OCI-LY1 (cell line): ENCODE measurements around the gene CNTFR.

Source experiments
- H2AFZ ChIP-seq: fragments of 200-600 bp; sonication (generic), shearing (Covaris generic); 2 replicates; pipeline ENCODE4 v1.6.0; 2014; ENCODE audit warnings: antibody characterized with exemption, mild to moderate bottlenecking, low read length
- H3F3A ChIP-seq: fragments of 200-600 bp; sonication (generic), shearing (Covaris generic); 2 replicates; pipeline ENCODE4 v1.6.0; 2014; ENCODE audit warnings: mild to moderate bottlenecking, antibody characterized with exemption, low read length, moderate library complexity; ENCODE audit not compliant: insufficient read depth
- H3K27ac ChIP-seq: fragments of 200-600 bp; sonication (generic); 2 replicates; pipeline ENCODE4 v1.5.1; 2014; ENCODE audit warnings: low read length, mixed run types, mild to moderate bottlenecking, low read depth; ENCODE audit not compliant: poor library complexity, severe bottlenecking
- H3K27me3 ChIP-seq: fragments of 200-600 bp; sonication (generic); 2 replicates; pipeline ENCODE4 v1.6.0; 2014; ENCODE audit warnings: antibody characterized with exemption, mild to moderate bottlenecking, low read length, moderate library complexity; ENCODE audit not compliant: insufficient read depth
- H3K36me3 ChIP-seq: fragments of 200-600 bp; sonication (generic); 2 replicates; pipeline ENCODE4 v1.6.1; 2014; ENCODE audit warnings: mild to moderate bottlenecking, antibody characterized with exemption, low read length, moderate library complexity, mixed read lengths; ENCODE audit not compliant: insufficient read depth
- H3K4me1 ChIP-seq: fragments of 200-600 bp; sonication (generic); 2 replicates; pipeline ENCODE4 v1.5.1; 2014; ENCODE audit warnings: mild to moderate bottlenecking, low read length, moderate library complexity; ENCODE audit not compliant: insufficient read depth, severe bottlenecking
- H3K4me2 ChIP-seq: fragments of 200-600 bp; sonication (generic), shearing (Covaris generic); 2 replicates; pipeline ENCODE4 v1.6.1; 2014; ENCODE audit warnings: low read length
- H3K4me3 ChIP-seq: fragments of 200-600 bp; sonication (generic); 2 replicates; pipeline ENCODE4 v1.5.1; 2014; ENCODE audit warnings: low read length, low read depth, mild to moderate bottlenecking, mixed read lengths; ENCODE audit not compliant: poor library complexity, severe bottlenecking
- H3K79me2 ChIP-seq: fragments of 200-600 bp; shearing (Covaris generic); 2 replicates; pipeline ENCODE4 v1.6.1; 2016; ENCODE audit warnings: mixed run types, low read length, mixed read lengths; ENCODE audit not compliant: insufficient read depth
- H3K9ac ChIP-seq: fragments of 200-600 bp; sonication (generic), shearing (Covaris generic); 2 replicates; pipeline ENCODE4 v1.6.1; 2014; ENCODE audit warnings: mild to moderate bottlenecking, low read length, mixed read lengths
- H3K9me2 ChIP-seq: fragments of 200-600 bp; sonication (generic), shearing (Covaris generic); 2 replicates; pipeline ENCODE4 v1.6.1; 2014; ENCODE audit warnings: low read depth, mild to moderate bottlenecking, low read length, mixed read lengths
- H3K9me3 ChIP-seq: fragments of 200-600 bp; shearing (Covaris generic); 2 replicates; pipeline ENCODE4 v1.6.1; 2014; ENCODE audit warnings: low read length, mixed read lengths
- H4K20me1 ChIP-seq: fragments of 200-600 bp; sonication (generic), shearing (Covaris generic); 2 replicates; pipeline ENCODE4 v1.6.0; 2016; ENCODE audit warnings: mild to moderate bottlenecking, low read length; ENCODE audit not compliant: insufficient read depth
- EZH2 ChIP-seq: fragments of 200-600 bp; sonication (generic), shearing (Covaris generic); IDR thresholded peaks from 2 replicates; pipeline ENCODE4 v1.8.0; 2017; ENCODE audit warnings: borderline replicate concordance, mixed run types, mild to moderate bottlenecking, antibody characterized with exemption, low read length, moderate library complexity, mixed read lengths
- TF ChIP-seq, protein P1 (sequence below): fragments of 200-600 bp; sonication (generic), shearing (Covaris generic); IDR thresholded peaks from 2 replicates; pipeline ENCODE4 v1.5.1; 2017; ENCODE audit warnings: mild to moderate bottlenecking, antibody characterized with exemption, low read length, moderate library complexity, mixed read lengths

Gene CNTFR

GRCh38 chr9:34570809-34571480, 18.6 kb downstream of the CNTFR start:
- Histone ChIP-seq H3K9me2 (no peaks in the 10 kb centered on the region), H3K9me3 (no peaks in the 10 kb centered on the region), H3K4me3 (no peak overlapping the region), H3K4me2 (no peak overlapping the region), H3K4me1 (no peaks in the 10 kb centered on the region), H2AFZ (no peak overlapping the region), H3K36me3 (no peaks in the 10 kb centered on the region), H4K20me1 (no peaks in the 10 kb centered on the region), H3K27ac (no peak overlapping the region), H3F3A (no peaks in the 10 kb centered on the region), H3K79me2 (no peaks in the 10 kb centered on the region), H3K9ac (no peak overlapping the region), H3K27me3 (peaks cover 14% of the 10 kb centered on the region)
- TF ChIP-seq, protein P1, sequence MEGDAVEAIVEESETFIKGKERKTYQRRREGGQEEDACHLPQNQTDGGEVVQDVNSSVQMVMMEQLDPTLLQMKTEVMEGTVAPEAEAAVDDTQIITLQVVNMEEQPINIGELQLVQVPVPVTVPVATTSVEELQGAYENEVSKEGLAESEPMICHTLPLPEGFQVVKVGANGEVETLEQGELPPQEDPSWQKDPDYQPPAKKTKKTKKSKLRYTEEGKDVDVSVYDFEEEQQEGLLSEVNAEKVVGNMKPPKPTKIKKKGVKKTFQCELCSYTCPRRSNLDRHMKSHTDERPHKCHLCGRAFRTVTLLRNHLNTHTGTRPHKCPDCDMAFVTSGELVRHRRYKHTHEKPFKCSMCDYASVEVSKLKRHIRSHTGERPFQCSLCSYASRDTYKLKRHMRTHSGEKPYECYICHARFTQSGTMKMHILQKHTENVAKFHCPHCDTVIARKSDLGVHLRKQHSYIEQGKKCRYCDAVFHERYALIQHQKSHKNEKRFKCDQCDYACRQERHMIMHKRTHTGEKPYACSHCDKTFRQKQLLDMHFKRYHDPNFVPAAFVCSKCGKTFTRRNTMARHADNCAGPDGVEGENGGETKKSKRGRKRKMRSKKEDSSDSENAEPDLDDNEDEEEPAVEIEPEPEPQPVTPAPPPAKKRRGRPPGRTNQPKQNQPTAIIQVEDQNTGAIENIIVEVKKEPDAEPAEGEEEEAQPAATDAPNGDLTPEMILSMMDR: no peak
- no peak for TF ChIP-seq EZH2

GRCh38 chr9:34570376-34570775, 19.1 kb downstream of the CNTFR start:
- Histone ChIP-seq H3K9me3 (no peaks in the 10 kb centered on the region), H3K4me2 (no peak overlapping the region), H3K9ac (no peak overlapping the region), H3K27ac (no peak overlapping the region), H2AFZ (no peak overlapping the region), H3K27me3 (peaks cover 11% of the 10 kb centered on the region), H3K79me2 (no peaks in the 10 kb centered on the region), H3K9me2 (no peaks in the 10 kb centered on the region), H3K4me1 (no peaks in the 10 kb centered on the region), H3K4me3 (no peak overlapping the region), H3K36me3 (no peaks in the 10 kb centered on the region), H4K20me1 (no peaks in the 10 kb centered on the region), H3F3A (no peaks in the 10 kb centered on the region)
- TF ChIP-seq, protein P1: no peak
- no peak for TF ChIP-seq EZH2

GRCh38 chr9:34568774-34569173, 20.8 kb downstream of the CNTFR start:
- Histone ChIP-seq H3F3A (no peaks in the 10 kb centered on the region), H3K79me2 (no peaks in the 10 kb centered on the region), H3K4me2 (no peak overlapping the region), H3K9ac (no peak overlapping the region), H3K4me1 (no peaks in the 10 kb centered on the region), H3K27me3 (peaks cover 11% of the 10 kb centered on the region), H3K36me3 (no peaks in the 10 kb centered on the region), H3K9me3 (no peaks in the 10 kb centered on the region), H4K20me1 (no peaks in the 10 kb centered on the region), H3K27ac (no peak overlapping the region), H3K9me2 (no peaks in the 10 kb centered on the region), H2AFZ (no peak overlapping the region), H3K4me3 (no peak overlapping the region)
- TF ChIP-seq, protein P1: no peak
- TF ChIP-seq EZH2: no peak
